ENCODE data around the gene RPS6KB2.

Gene RPS6KB2

GRCh38 chr11:67428052-67429001 is at the start of gene RPS6KB2:
Gene RPS6KB2, plus strand, starts transcription at chr11:67428494. Its CDS starts 52 bp downstream, at chr11:67428546.
- peak; percentile 98 to 100 for DNase-seq (ENCODE audit: low read depth in 2 of 2)

GRCh38 chr11:67378544-67378943 is 49.8 kb upstream of the RPS6KB2 start:
- no peak for DNase-seq (ENCODE audit: low read depth in 2 of 2)

- no peak for DNase-seq (ENCODE audit: low read depth in 2 of 2)
Observed at GRCh38 chr11:67379061-67380058, 48.9 kb upstream of the RPS6KB2 start.

GRCh38 chr11:67381244-67381972 is 46.9 kb upstream of the RPS6KB2 start:
- no peak for DNase-seq (ENCODE audit: low read depth in 2 of 2)

GRCh38 chr11:67382276-67383136 is 45.8 kb upstream of the RPS6KB2 start:
- peak; percentile 71 to 75 for DNase-seq (ENCODE audit: low read depth in 2 of 2)

GRCh38 chr11:67384851-67385366 is 43.4 kb upstream of the RPS6KB2 start:
- no peak for DNase-seq (ENCODE audit: low read depth in 2 of 2)

GRCh38 chr11:67387069-67387468 is 41.2 kb upstream of the RPS6KB2 start:
- no peak for DNase-seq (ENCODE audit: low read depth in 2 of 2)

- no peak for DNase-seq (ENCODE audit: low read depth in 2 of 2)
Observed at GRCh38 chr11:67387518-67387917, 40.8 kb upstream of the RPS6KB2 start.

- DNase-seq (ENCODE audit: low read depth in 2 of 2), result no peak
Observed at GRCh38 chr11:67389477-67389876, 38.8 kb upstream of the RPS6KB2 start.

GRCh38 chr11:67390947-67391303 is 37.4 kb upstream of the RPS6KB2 start:
- no peak for DNase-seq (ENCODE audit: low read depth in 2 of 2)

GRCh38 chr11:67391304-67392182 is 36.8 kb upstream of the RPS6KB2 start, which contains the start of gene RAD9A:
Gene RAD9A, plus strand, starts transcription at chr11:67391986. Its CDS starts 59 bp downstream, at chr11:67392045.
- DNase-seq (ENCODE audit: low read depth in 2 of 2), result peak; percentile 91 to 94

GRCh38 chr11:67392183-67392715 is 36.0 kb upstream of the RPS6KB2 start:
- no peak for DNase-seq (ENCODE audit: low read depth in 2 of 2)

GRCh38 chr11:67393437-67393836 is 34.9 kb upstream of the RPS6KB2 start:
- no peak for DNase-seq (ENCODE audit: low read depth in 2 of 2)

- no peak for DNase-seq (ENCODE audit: low read depth in 2 of 2)
Observed at GRCh38 chr11:67393990-67394389, 34.3 kb upstream of the RPS6KB2 start.

- no peak for DNase-seq (ENCODE audit: low read depth in 2 of 2)
Observed at GRCh38 chr11:67395555-67396258, 32.6 kb upstream of the RPS6KB2 start.

GRCh38 chr11:67396259-67396581 is 32.1 kb upstream of the RPS6KB2 start:
- DNase-seq (ENCODE audit: low read depth in 2 of 2), result no peak

GRCh38 chr11:67396587-67397389 is 31.5 kb upstream of the RPS6KB2 start:
- DNase-seq (ENCODE audit: low read depth in 2 of 2), result no peak

GRCh38 chr11:67397536-67397935 is 30.8 kb upstream of the RPS6KB2 start:
- DNase-seq (ENCODE audit: low read depth in 2 of 2), result no peak
